ENCODE data around the gene SIGLECL1. TPM values are rescaled to one million over a fixed set of nuclear protein-coding genes. Genes with fewer than 3 reads are reported as not detected.

The SIGLECL1 gene
- total RNA-seq, 1 experiment from 2014 or later, result not detected

DNA sequence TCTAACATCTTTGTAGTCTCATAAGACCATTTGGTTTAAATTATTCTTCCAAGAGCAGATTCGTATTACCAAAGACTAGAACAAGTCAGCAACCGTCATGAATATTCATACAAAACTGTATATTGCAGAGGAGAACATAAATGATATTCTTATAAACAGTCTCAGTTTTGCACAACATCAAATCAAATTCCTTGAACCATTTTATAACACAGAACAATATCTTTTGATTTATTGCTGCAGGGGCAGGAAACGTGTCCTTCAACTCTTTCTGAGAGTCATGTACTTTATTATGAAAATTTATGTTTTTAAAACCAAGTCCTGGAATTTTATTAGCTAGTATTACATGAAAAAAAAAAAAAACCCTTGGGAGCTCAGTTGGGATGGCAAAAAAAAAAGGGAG lies 26.2 kb downstream of the SIGLECL1 start:
- H3K27me3 ChIP-seq (ENCODE audit: insufficient read depth, low read length), result peaks cover 3% of the 10 kb centered on the region; the same call in 1 of the 2 replicates
- TF ChIP-seq, protein P1, sequence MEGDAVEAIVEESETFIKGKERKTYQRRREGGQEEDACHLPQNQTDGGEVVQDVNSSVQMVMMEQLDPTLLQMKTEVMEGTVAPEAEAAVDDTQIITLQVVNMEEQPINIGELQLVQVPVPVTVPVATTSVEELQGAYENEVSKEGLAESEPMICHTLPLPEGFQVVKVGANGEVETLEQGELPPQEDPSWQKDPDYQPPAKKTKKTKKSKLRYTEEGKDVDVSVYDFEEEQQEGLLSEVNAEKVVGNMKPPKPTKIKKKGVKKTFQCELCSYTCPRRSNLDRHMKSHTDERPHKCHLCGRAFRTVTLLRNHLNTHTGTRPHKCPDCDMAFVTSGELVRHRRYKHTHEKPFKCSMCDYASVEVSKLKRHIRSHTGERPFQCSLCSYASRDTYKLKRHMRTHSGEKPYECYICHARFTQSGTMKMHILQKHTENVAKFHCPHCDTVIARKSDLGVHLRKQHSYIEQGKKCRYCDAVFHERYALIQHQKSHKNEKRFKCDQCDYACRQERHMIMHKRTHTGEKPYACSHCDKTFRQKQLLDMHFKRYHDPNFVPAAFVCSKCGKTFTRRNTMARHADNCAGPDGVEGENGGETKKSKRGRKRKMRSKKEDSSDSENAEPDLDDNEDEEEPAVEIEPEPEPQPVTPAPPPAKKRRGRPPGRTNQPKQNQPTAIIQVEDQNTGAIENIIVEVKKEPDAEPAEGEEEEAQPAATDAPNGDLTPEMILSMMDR (conservative IDR thresholded peaks at IDR 0.05), result no peak
- H4K5ac ChIP-seq (ENCODE audit: insufficient read length, low read depth, low read length), result no peak overlapping the region
- no peak overlapping the region for H3K14ac ChIP-seq (ENCODE audit: insufficient read depth, low read length)
- no peaks in the 10 kb centered on the region for H3K4me1 ChIP-seq (ENCODE audit: insufficient read depth, low read length)
- no peak overlapping the region for H3K56ac ChIP-seq (ENCODE audit: insufficient read length, low read depth, low read length)
- H3K79me1 ChIP-seq (ENCODE audit: insufficient read depth, low read depth, low read length, poor library complexity, severe bottlenecking), result no peaks in the 10 kb centered on the region
- no peak overlapping the region for H2BK15ac ChIP-seq (ENCODE audit: low read depth, low read length)
- H3K4ac ChIP-seq (ENCODE audit: low read depth, low read length), result no peak overlapping the region
- no peak for DNase-seq
- no peaks in the 10 kb centered on the region for H3K79me2 ChIP-seq (ENCODE audit: insufficient read depth, low read length)
- H3K9me3 ChIP-seq (ENCODE audit: control insufficient read depth, low read depth, low read length), result no peaks in the 10 kb centered on the region
- Mint-ChIP-seq H3K4me3 (no peak overlapping the region), H3K36me3 (ENCODE audit: insufficient read depth in 1 of 3, low read depth in 3 of 3) (no peaks in the 10 kb centered on the region), H3K27me3 (ENCODE audit: low read depth) (peaks cover 14% of the 10 kb centered on the region), H3K4me1 (peaks cover 0 to 5% of the 10 kb centered on the region in 2 experiments; a peak in 1 of 4 replicates), H3K27ac (no peak overlapping the region), H3K9me3 (peaks cover 0 to 22% of the 10 kb centered on the region in 2 experiments; a peak in 3 of 5 replicates)
- H4K91ac ChIP-seq (ENCODE audit: insufficient read length, low read depth, low read length), result no peak overlapping the region
- no peaks in the 10 kb centered on the region for H3K23me2 ChIP-seq (ENCODE audit: insufficient read length, low read depth, low read length, poor library complexity, severe bottlenecking)
- no peak overlapping the region for H3K9ac ChIP-seq (ENCODE audit: extremely low read depth, insufficient read length, low read length)
- no peak overlapping the region for H2AFZ ChIP-seq (ENCODE audit: low read length)
- no peak overlapping the region for H2BK5ac ChIP-seq (ENCODE audit: insufficient read length, low read length)
- H3K18ac ChIP-seq (ENCODE audit: insufficient read length, low read depth, low read length), result no peak overlapping the region
- WGBS (ENCODE audit: extremely low coverage, insufficient read length, low lambda C conversion rate), result no CpG with 5 or more reads among the region's 3 CpGs
- H4K8ac ChIP-seq (replicated peaks; ENCODE audit: insufficient read length, low read depth, low read length), result no peak overlapping the region
- H3K4me2 ChIP-seq (ENCODE audit: insufficient read depth, insufficient read length, low read length), result no peak overlapping the region
- no peak overlapping the region for H2BK20ac ChIP-seq (ENCODE audit: low read depth, low read length, poor library complexity, severe bottlenecking)
- no peak overlapping the region for H3K23ac ChIP-seq (ENCODE audit: insufficient read length, low read depth, low read length)
- H2AK5ac ChIP-seq (ENCODE audit: insufficient read length, low read length), result no peak overlapping the region
- H3K27ac ChIP-seq (ENCODE audit: insufficient read length, low read depth, low read length), result no peak overlapping the region
- H2BK120ac ChIP-seq (ENCODE audit: low read depth, low read length, poor library complexity, severe bottlenecking), result no peak overlapping the region
- no peak overlapping the region for H2BK12ac ChIP-seq (ENCODE audit: insufficient read length, low read depth, low read length)
- H3T11ph ChIP-seq (ENCODE audit: low read length), result no peak overlapping the region
- no peaks in the 10 kb centered on the region for H4K20me1 ChIP-seq (ENCODE audit: control insufficient read depth, insufficient read depth, insufficient read length)

Data from H9 (cell line).